NCI-H1048 (cell line): Measurements from ENCODE around the gene HTR7.
"Not testable (repeated sequence)": the region's sequence is repeated elsewhere in the genome, so short reads cannot be mapped to it uniquely, and the experiment has no call there.

ENCODE experiments used
- DNase-seq: peaks from one replicate; lab custom pipeline; 2025; lab: John Stamatoyannopoulos, UW

HTR7 gene

GRCh38 chr10:90858461-90858968 is 676 bp upstream of the HTR7 start:
- no peak for DNase-seq

GRCh38 chr10:90856964-90857634 is 740 bp downstream of the HTR7 start:
- DNase-seq, result no peak

GRCh38 chr10:90856261-90856660 is 1.6 kb downstream of the HTR7 start:
- DNase-seq, result no peak

GRCh38 chr10:90855126-90855525 is 2.7 kb downstream of the HTR7 start:
- no peak for DNase-seq

- DNase-seq, result no peak
These were observed 7.7 kb downstream of the HTR7 start for GRCh38 chr10:90849956-90850749.

GRCh38 chr10:90847436-90847835 is 10.4 kb downstream of the HTR7 start:
- DNase-seq, result no peak

- DNase-seq, result no peak
These were observed 11.1 kb downstream of the HTR7 start for GRCh38 chr10:90846746-90847145.

GRCh38 chr10:90845726-90846125 is 12.1 kb downstream of the HTR7 start:
- no peak for DNase-seq

GRCh38 chr10:90842725-90843124 is 15.1 kb downstream of the HTR7 start:
- no peak for DNase-seq

GRCh38 chr10:90837486-90837885 is 20.4 kb downstream of the HTR7 start:
- DNase-seq, result no peak

GRCh38 chr10:90834326-90834725 is 23.5 kb downstream of the HTR7 start:
- DNase-seq, result no peak

- DNase-seq, result no peak
These were observed 25.7 kb downstream of the HTR7 start for GRCh38 chr10:90832111-90832510.

GRCh38 chr10:90822508-90822907 is 35.3 kb downstream of the HTR7 start:
- no peak for DNase-seq

- DNase-seq, result not testable (repeated sequence)
These were observed 36.0 kb downstream of the HTR7 start for GRCh38 chr10:90821864-90822263.

GRCh38 chr10:90819911-90820310 is 37.9 kb downstream of the HTR7 start:
- no peak for DNase-seq

GRCh38 chr10:90818736-90819135 is 39.1 kb downstream of the HTR7 start:
- DNase-seq, result no peak

GRCh38 chr10:90817128-90817889 is 40.5 kb downstream of the HTR7 start:
- DNase-seq, result no peak

- DNase-seq, result no peak
These were observed 41.4 kb downstream of the HTR7 start for GRCh38 chr10:90816466-90816865.

- no peak for DNase-seq
These were observed 44.1 kb downstream of the HTR7 start for GRCh38 chr10:90813594-90814365.

GRCh38 chr10:90807106-90807505 is 50.7 kb downstream of the HTR7 start:
- not testable (repeated sequence) for DNase-seq

- no peak for DNase-seq
These were observed 51.2 kb downstream of the HTR7 start for GRCh38 chr10:90806677-90807076.

- DNase-seq, result no peak
These were observed 52.6 kb downstream of the HTR7 start for GRCh38 chr10:90805206-90805605.
